Non-pigmented ciliary epithelial cell (primary cell): ENCODE data around the gene DYRK1A.

ENCODE experiments used
- DNase-seq: peaks from one replicate; pipeline ENCODE4 v3.0.0-alpha.2; 2010; ENCODE audit warnings: low read depth

DYRK1A gene

DNA sequence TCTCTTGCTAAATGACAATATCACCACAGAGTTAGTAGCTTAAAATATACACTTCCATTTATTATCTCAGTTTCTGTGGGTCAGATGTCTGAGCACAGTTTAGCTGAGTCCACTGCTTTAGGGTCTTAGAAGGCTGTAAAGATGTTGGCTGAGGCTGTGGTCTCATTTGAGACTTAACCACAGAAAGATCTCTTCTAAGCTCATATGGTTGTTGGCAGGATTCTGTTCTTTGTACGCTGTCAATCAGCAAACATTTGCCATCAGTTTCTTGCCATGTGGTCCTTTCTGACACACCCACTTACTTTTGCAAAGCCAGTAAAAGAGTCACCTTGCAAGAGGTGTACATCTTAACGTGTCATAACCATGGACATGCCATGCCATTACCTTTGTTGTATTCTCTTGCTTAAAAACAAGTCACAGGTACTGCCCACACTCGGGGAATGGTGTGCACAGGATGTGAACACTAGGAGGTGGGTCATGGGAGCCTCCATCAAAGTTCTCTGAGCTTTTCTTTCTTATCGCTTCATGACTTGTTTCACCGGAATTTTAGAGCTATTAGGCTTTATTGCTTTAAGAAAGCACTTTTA, 18.7 kb downstream of the DYRK1A start:
- DNase-seq = no peak

DNA sequence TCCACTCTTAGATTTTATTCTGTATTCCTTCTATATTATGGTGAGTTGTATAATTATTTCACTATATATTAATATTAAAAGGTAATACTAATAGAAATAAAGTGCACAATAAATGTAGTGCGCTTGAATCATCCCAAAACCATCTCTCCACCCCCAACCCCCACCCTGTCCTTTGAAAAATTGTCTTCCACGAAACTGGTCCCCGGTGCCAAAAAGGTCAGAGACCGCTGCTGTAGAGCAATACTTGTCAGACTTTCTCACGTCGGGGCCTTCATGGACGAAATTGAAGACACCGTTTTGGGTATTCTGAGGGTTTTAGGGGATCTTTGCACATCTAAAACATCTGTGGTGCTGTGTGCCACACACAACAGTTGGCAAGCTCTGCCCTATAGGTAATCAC, 19.6 kb downstream of the DYRK1A start:
- no peak for DNase-seq

- DNase-seq = no peak
Measured at GRCh38 chr21:37389456-37389855, 22.9 kb downstream of the DYRK1A start.

DNA sequence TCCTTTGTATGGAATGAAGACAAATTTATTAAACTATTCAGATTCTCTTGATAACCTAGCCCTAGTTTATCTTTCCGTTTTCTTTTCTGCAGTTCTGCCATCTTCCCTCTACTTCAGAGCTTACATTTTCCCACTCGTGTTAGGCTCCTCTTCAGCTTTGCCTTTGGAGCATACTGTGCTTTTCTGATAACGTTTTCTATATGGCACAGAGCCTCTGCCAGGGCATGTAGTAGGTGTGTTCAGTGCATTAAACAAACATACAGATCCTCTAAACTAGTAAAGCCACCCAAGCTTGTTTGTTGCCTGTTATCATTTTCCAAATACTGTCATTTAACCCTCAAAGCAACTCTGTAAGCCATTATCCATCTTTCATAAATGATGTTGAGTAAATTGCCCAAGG, 25.1 kb downstream of the DYRK1A start:
- no peak for DNase-seq

DNA sequence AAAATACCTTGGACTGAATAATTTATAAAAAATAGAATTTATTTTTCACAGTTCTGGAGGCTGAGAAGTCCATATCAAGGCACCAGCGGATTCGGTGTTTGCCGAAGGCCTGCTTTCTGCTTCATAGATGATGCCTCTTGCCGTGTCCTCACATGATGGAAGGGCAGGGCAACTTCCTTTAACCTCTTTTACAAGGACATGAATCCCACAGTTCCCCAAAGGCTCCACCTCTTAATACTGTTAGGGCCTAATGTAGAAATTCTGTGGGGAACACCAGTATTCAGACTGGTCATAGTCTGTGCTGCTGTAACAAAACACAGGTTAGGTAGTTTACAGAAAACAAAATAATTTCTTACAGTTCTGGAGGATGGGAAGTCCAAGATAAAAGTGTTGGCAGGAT, 25.9 kb downstream of the DYRK1A start:
- DNase-seq = no peak

DNA sequence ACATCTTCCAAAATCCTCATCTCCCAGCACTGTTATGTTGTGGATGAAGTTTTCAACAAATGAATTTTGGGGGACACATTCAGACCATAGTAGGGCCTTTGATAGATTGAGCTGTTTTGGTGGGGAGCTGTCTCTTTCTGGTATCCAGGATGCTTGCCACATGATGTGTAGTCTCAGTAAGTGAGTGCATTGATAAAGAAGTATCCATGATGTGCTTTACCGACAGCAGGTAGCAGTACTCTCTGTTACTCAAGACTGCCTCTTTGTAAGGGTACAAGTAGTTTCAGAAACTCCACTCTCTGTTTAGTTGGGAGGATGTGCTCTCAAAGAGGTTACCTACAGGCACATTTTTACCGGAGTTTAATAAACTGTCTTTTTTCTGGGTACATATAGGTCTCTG, 26.5 kb downstream of the DYRK1A start:
- DNase-seq = no peak

DNA sequence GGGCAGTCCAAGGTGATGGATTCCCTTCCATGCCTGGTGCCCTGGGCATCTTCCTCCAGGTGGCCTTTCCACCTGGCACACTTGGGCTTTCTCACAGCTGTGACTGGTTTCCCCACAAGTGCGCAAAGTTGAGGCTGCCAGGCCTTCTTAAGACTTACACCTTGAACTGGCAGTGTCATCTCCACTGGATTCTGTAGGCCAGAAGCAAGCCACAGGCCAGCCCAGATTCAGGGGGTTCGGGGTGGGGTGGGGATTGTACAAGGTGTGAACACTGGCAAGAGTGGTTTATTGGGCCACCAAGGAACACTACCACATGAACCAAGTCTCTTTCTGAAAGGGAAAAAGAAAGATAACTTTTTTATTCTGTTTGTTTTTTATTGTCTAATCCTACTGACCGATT, 27.2 kb downstream of the DYRK1A start:
- DNase-seq = no peak

- DNase-seq = no peak
Measured at GRCh38 chr21:37395961-37396360, 29.4 kb downstream of the DYRK1A start.

- no peak for DNase-seq
Measured at GRCh38 chr21:37396855-37397254, 30.3 kb downstream of the DYRK1A start.

DNA sequence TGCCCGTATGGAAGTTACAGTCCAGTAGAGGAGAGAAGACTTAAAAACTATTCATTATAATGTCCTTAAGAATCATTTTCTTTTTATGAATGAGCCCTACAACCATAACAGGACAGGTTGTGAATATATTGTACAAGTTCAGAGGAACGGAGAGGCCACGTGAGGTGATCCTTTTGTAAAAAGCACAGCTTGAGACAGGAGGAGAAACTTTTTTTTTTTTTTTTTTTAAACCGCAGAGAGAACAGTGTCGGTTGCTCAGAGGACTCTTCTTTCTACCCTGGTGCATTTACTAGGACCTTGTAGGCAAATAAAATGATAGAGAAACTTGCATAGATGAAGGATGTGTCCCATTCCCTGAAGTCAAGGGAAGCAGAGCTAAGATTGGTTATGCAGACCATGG, 32.1 kb downstream of the DYRK1A start:
- DNase-seq = no peak

DNA sequence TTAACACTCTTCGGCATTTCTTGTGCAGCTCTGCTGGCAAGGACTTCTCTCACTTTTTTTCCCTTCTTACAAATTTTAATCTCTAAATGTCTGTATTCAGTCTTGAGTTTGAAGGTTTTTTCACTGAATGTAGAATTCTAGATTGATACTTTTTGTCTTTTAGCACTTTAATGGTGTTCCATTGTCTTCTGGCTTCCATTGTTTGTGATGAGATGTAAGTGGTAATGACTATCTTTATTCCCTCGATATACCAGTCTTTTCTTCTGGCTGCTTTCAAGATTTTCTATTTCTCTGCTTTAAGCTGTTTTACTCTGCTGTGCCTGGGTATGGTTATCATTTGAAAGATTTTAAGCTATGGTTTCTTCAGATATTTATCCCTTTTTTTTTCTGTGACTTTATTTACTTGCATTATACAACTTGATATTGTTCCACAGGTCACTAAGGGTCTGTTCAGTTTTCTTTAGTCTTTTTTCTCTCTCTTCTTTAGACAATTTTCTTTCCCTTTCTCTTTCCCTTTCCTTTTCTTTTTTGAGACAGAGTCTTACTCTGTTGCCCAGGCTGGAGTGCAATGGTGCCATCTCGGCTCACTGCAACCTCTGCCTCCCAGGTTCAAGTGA, 35.8 kb downstream of the DYRK1A start:
- no peak for DNase-seq

GRCh38 chr21:37405629-37406028, 39.1 kb downstream of the DYRK1A start:
- DNase-seq = no peak

- no peak for DNase-seq
Measured at GRCh38 chr21:37407719-37408420, 41.3 kb downstream of the DYRK1A start.

DNA sequence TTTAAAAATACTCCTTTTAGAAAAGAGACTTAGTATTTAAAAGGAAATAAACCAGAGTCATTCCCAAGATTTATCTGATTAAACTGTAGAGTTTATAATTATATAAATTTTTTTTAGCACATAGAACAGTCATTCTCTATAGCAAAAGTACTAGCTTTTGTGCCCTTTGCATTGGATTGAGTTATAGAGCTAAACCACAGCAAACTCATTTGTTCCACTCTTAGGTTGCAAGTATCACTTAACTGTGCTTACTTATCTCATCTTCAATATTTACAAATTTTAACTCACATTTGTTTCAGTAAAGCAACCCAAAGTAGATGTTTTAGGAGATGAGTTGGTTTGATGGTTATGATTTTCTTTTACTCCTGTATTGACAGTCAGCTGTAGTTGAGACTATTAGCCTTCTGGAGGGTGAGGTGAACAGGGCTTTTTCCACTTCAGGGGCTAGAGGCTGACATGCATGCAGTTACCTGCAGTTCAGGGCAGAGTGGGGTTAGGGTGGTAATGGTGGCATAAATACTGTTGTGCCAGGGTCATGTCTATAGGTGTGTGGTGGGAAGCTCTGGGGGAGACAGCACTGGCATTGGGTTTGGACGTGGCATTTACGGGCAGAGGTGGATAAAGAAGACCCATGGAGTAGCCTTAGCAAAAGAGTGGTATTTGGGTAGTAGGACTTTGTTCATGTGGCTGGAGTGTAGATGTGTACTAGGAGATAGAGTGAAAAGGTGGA, 42.1 kb downstream of the DYRK1A start:
- no peak for DNase-seq

- DNase-seq = no peak
Measured at GRCh38 chr21:37410639-37411038, 44.1 kb downstream of the DYRK1A start.

GRCh38 chr21:37412603-37413360, 46.2 kb downstream of the DYRK1A start:
- DNase-seq = peak; percentile 22

DNA sequence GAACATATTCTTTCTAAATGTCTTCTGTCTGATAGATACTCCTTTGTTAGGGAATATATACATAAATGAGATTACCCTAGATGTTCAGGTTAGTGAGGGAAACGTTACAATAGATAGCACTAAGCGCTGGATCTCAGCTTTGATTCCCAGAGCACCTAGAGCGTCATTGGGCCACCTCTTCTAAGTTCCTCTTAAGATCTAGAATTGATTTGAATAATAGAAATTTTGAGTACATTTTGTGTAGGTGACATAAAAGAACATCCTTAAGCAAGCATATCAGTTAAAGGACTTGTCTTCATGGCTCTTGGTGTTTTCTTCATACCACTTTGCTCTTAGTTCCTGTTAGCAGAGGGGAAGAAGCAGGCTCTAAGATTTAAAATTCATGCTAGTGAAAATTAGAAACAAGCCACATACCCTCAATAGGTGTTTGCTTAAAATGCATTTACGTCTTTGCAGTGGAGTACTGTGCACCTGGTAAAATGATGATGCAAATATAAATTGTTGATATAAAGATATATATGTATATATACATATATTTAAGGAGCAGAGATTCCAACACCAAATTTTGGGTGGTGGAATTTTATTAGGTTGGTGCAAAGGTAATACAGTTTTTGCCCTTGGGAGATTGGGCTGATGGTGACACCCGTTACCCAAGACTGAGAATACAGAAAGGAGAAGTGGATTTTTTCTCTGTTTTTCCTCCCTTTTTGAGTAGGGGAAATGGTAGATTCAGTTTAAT, 47.1 kb downstream of the DYRK1A start:
- DNase-seq = no peak

DNA sequence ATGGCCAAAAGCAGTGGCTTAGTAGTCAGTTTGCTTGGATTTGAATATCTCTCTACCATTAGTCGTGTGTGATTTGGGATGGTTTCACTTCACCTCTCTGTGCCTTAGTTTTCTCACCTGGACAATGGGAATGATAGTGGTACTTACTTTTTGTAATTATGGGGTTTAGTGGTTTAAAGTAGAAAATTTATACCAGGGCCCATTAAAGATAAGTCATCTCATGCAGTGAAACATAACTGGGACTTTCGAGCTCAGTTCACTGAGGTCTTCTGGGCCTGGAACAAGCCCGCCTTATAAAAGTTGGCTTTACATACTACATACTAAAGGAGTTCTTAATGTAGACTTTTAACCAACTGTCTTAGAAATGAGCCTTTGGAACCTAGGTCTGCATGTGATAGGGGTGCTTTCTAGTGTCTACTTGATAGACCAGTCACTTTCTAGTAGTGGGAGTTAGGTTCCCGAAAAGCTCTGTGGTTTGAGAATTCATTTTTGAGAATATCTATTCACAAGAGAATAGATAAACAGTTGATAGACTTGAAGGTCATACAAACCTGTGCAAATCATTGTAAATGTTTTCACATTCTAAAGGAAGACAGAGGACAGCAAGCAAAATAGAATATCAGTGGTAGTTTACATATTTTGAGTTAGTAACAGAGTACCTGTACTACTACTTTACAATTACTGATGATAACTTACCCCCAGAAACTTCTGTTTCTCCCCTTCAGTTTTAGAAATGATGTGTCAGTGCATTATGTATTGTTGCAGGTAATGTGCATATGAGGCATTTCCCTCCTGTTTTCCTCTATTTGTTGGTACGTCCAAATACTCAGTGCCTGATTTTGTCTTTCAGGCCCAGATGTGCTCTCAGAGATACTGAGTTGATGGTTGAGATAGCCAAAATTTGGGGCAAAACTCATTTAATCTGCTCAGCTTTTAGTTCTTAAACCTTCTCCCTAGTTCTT, 48.0 kb downstream of the DYRK1A start:
- no peak for DNase-seq

- DNase-seq = no peak
Measured at GRCh38 chr21:37415939-37416338, 49.4 kb downstream of the DYRK1A start.

DNA sequence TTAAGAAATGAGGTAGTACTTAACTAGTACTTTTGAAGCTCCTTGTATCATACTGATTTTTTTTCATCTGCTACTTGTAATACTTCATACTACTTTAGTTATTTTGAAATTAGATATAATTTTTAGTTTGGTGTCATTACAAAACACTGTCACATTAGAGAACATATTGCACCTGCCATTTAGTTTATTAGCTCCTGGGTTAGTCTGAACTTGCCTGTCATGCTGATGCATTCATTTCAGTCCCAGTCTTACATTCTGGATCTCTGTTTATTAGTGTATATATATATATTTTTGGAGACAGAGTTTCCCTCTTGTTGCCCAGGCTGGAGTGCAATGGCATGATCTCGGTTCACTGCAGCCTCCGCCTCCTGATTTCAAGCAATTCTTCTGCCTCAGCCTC, 50.3 kb downstream of the DYRK1A start:
- no peak for DNase-seq
